ENCODE data around the gene NUP88.
"Not testable (repeated sequence)": the region's sequence is repeated elsewhere in the genome, so short reads cannot be mapped to it uniquely, and the experiment has no call there.

Gene NUP88
- 11.4 to 47.8 (median 37.0) reads per million in 18 experiments for total RNA-seq

DNA sequence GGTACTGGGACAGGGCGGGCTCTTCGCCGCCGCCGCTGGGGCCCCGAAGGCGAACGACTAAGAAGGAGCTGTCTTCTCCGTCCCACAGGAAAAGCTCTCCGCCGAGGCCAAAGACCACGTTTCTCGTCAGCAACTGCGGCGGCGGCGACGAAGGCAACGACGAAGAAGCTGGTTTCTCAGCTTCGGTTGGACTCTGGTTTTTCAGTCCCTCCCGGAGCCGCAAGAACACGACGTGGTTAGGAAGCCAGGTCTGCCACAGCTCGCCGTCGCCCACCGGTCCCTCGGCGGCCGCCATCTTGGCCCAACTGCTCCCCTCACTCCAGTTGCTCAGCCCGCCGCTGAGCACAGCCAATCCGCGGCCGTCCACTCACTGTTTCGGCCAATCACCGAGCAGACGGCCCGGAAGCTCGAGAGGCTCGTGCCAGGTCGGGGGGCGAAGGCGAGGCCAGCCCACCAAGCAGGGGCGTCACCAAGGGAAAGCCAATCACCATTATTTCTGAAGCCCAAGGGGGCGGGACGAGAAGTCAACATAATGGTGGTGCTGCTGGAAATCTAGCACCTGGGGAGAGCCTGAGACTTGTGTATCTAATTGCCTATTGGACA, at the start of gene NUP88:
Gene NUP88, minus strand, starts transcription at position 307 of the 603 bp plus-strand sequence. Its CDS starts 12 bp downstream, at position 295.
- DNase-seq: peak; percentile 93 to 97

DNA sequence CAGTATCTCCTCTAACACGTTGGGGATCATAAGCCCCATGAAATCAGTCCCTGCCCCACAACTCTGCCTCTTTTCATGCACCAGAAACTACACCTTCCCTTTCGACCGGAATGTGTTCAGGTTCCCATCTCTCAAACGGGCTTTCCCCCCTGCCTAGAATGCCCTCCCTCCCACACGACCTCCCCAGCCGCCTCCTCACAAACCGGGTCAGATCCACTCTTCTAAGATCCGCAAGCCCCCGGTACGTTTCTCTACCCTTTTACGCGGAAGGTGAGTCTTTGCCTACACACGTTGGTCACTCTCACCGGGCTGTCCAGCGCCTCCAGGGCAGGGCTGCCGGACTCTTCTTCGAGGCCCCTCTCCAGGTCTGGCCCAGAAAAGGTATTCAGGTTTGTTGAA, 48.6 kb upstream of the NUP88 start:
- no peak for DNase-seq

DNA sequence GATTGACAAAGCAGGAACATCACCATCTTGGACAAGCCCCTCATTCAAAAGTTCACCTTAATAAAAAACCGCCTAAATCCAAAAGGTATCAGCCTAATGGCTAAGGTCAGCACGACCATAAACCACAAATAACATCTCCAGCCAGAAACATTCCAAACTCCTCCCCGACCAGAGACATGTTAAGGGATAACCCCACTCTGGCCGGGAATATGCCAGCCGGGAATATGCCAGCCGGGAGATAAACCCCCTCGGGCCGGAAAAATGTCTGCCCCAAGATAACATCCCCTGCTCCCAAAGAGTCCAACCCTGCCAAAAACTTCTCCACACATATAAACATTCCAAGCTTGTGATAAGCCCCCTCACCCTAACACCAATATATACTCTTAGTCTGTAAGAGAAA, 48.0 kb upstream of the NUP88 start:
- no peak for DNase-seq

DNA sequence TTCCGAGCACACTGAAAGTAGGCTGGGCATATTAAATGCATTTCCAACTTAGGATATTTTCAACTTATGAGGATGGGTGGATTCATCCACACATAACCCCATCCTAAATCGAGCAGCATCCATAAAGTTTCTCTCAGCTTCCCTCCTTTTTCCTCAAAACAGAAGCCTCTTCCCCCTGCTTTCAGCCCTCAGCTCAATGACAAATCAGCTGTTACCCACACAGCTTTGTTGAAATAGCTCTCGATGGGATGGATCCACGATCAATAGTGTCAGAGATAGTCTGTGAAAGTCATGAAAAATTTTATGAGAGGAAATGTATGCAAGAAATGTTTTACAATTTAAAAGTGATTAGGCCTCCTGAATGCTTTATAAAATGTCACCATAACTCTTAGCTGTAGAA, 46.8 kb upstream of the NUP88 start:
- no peak for DNase-seq

DNA sequence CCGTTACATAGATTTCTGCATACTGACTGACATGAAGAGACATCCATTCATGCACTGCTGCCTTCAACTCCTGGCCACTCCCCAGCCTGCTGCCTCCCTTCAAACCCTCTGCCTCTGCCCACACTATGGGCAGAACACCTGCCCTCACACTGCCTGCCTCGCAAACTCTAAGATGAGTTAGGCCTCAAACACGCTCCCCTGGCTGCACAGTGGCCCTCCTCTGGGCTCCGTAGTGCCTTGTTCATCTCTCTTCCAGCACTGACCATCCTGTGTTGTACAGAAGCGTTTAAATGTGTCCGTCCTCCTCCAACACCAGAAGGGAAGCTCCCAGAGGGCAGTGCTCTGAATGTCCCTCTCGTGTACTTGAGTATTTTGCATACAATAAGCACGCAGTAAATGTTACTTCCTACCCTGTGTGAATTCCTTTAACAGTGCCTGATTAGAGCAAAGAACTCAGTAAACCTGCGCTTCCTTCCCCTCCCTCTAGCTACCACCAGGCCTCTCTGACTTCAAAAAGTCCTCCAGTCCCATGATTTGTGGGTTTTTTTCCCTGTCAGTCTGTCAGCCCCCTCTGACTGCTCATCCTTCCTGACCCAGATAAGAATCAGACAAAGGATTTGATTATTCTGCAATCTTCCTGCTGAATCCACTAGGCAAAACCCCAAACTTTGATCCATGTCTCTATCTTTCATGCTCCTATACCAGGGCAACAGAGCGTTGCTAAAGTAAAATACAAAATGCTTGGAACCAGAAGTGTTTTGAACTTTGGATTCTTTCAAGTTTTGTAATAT, 45.5 kb upstream of the NUP88 start:
- DNase-seq: no peak

DNA sequence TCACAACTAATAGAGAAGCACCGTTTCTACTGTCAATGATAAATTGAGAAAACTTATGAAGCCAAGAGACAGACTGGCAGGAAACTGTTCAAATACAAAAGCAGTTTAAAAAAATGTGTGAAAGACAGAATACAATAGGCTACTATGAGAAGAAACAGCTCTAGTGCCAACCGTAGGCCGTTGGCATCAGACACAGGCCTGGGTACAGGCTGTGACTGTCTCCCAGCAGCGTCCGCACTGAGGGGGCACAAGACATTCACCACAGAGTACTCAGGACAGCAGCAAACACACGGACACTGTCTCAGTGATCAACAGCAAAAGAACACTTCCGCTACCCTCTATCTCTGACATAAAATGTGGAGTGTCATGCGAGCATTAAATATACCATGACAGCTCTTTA, 27.3 kb upstream of the NUP88 start:
- DNase-seq: no peak

DNA sequence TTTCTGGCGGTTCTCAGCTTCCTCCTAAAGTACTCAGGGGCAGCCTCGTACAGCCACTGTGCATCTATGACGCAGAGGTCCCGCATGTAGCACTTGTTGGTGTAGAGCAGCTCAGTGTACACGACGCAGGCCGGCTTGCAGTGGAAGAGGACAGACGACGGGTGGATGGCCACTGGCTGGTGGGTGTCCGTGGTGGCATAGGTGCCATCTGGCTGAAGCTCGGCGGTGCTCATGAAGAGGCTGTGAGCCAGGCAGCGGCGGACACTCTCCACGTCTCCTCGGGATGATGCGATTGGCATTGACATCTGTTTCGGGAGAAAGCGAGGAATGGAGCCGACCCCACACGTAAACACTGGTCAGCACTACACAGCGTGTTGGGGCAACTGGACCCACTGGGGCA, 24.7 kb upstream of the NUP88 start:
- no peak for DNase-seq

DNA sequence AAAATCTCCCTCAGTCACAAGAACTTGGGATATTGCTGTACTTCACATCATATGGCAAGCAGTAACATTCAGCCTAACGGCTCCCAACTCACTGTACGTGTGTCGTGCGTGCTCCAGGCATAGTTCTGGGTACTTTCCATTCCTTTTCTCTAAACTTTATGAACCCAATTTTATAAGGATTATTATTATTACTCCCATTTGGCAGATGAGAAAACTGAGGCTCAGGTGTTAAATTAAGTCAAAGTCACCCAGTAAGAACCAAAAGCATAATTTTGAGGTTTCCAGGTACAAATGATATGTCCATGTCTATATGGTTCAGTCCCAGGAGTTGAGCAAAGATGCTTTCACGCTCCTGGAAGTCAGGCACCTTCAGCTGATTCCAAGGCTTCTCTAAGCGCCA, 24.3 kb upstream of the NUP88 start:
- no peak for DNase-seq

DNA sequence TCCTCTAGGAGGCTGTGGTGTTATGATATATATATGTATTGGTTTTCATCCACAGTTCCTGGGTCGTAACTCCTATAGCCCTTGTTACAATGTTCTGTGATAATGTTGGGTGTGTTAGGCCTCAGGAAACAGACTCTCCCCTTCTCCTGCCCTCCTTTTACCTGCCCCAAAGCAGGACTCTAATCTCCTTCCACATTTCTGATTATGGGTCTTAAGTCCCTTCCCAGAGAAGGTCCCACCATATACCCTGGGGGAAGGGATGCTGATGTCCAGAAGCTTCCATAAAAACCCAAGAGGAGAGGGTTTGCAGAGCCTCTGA, 19.9 kb upstream of the NUP88 start:
- DNase-seq: no peak

DNA sequence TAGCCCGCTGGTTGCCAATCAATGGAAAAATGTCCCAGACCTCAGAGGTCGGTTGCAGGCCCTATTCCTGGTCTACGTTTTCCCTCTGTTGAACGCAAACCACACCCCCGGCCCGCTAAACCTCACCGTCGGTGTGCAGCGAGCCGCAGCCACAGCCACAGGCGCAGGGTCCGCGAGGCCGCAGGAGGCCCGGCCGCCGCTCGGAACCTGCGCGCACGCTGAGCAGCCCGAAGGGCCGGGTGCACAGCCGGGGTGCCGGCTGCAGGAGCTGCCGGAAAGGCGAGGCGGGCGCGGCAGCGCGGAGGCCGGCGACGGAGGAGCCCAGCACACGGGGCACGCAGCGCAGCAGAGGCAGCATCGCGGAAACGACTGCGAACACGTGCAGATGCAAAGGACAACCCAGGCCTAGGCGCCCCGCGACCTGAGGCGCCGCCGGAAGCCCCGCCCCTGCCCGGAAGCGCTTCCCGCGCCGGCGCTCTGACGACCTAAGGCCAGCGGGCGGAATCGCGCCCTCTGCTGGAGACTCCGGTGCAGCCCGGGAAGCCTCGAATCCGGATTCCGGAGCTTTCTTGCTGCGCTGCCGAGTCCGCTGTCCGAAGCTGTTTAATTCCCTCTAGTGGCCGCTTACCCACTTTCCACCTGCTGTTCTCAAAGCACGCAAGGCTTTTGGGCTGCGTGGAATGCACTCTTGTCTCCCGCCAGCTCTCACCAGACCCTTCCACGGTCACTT, 19.4 kb upstream of the NUP88 start, which contains the start of gene C1QBP:
Gene C1QBP, minus strand, starts transcription at position 440 of the 730 bp plus-strand sequence. Its CDS starts 82 bp downstream, at position 358.
- peak; percentile 98 to 99 for DNase-seq

DNA sequence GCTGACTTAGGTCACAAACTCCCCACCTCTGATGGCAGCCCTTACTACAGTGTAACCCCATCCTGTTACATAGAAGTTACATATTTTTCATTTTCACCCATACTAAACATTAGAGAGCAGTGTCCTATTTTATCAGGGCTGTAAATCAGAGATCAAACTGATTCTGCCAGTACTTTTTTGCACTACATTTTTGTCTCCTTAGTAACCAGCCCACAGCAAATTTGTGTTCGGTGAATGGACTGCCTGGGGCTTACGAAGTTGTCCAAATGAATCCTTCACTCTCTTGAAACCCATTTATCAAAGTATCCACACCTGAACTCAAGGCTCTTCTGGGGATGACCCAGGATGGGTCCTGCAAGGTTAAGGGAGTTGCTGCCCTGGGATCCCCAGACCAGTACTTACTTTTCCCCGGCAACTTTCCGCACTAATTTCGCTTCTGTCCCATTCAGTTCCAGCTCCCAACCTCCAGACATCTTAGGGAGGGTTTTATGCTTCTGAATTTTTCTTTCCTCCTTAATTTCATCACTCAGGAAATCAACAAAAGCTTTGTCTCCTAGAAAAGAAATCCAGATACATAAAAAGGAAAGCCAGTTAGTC, 18.4 kb upstream of the NUP88 start:
- DNase-seq: no peak

DNA sequence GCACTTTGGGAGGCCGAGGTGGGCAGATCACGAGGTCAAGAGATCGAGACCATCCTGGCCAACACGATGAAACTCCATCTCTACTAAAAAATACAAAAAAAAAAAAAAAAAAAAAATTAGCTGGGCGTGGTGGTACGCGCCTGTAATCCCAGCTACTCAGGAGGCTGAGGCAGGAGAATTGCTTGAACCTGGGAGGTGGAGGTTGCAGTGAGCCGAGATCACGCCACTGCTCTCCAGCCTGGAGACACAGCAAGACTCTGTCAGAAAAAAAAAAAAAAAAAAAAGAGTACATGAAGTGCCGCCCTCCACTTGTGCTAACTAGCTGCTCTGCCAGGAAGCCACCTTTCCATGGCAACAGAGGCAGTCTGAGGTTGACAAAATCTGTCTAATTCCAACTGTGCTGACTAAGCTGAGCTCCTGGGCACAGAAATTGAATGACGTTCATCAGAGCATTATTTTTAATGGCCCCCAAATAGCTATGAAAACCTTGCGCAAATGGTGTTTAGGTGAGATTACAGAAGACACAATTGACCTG, 16.4 kb upstream of the NUP88 start:
- not testable (repeated sequence) for DNase-seq

DNA sequence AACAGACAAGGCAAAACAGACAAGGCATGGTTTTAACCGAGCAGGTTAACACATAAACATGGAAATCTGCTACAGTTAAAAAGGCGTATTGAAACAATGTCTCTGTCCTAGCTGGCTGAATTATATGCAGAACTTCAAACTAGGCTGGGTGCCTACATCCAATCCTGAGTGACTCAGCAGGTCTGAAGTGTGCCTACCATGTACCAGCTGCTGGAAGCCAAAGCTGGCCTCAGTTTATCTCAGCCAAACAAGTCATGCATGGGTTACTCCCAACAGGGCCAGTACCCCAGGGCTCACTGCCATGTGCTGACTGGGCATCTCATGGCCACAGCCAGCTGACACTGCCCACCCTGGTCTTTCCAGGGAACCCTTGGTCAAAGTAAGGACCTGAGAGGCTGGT, 15.5 kb upstream of the NUP88 start:
- no peak for DNase-seq

DNA sequence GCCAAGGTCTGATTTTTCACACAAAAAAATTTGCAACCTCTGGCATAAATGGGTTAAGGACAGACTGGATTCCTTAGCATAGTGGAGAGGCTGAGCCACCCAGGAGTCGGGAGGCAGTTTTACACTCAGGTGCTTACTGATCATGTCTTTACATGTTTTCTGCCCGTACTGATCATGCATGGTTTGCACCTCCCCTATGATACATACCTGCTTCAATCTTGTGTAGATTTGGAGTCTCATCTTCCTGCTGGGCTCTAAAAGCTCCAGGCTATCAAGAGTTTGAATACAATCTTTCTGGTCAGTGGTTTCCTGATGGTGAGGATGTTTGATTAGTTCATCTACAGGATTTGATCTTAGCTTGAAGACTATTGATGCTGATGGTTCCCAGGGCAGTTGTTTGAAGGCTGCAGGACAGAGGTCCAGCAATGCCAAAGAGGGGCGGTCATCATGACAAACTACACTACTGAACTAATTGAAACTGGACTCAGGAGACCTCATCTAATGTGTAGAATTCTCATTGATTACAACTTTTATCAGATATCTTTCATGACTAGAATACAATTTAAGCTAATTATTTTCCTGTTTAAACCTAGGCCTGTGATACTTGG, 12.6 kb upstream of the NUP88 start:
- no peak for DNase-seq

DNA sequence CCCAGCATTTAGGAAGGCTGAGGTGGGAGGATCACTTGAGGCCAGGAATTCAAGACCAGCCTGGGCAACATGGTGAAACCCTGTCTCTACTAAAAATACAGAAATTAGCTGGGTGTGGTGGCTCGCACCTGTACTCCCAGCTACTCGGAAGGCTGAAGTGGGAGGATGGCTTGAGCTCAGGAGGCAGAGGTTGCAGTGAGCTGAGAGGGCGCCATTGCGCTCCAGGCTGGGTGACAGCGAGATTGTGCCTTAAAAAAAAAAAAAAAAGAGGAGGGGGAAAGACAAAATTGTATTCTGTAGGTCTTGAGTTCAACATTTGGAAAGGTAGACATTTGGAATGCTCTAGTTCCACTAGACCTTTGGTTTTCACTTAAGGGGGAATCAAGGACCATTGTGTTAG, 11.8 kb upstream of the NUP88 start:
- DNase-seq: not testable (repeated sequence)

DNA sequence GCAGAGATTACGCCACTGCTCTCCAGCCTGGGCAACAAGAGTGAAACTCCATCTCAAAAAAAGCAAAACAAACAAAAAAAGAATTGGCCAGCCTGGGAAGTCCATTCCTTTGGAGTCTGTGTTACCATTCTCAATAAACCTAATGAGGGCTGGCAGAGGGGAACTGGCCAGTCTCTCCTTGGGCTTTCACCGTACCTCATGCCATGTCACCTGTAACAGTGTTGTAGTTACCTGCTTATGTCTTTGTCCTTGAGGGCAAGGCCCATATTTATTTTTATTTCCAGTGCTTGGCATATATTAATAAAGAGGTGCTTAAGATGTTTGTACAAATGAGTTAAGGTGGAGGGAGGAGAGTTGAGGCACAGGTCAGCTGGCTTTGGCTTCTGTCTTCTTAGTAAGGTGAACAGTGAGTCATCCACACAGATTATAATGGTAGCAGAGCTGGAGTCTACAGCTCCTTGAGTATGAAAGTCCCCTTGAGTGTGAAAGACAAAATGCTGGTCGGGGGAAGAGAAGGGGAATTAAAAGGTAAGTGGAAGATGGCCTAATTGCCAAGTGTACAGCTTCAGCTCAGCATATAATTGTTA, 11.0 kb upstream of the NUP88 start:
- no peak for DNase-seq

DNA sequence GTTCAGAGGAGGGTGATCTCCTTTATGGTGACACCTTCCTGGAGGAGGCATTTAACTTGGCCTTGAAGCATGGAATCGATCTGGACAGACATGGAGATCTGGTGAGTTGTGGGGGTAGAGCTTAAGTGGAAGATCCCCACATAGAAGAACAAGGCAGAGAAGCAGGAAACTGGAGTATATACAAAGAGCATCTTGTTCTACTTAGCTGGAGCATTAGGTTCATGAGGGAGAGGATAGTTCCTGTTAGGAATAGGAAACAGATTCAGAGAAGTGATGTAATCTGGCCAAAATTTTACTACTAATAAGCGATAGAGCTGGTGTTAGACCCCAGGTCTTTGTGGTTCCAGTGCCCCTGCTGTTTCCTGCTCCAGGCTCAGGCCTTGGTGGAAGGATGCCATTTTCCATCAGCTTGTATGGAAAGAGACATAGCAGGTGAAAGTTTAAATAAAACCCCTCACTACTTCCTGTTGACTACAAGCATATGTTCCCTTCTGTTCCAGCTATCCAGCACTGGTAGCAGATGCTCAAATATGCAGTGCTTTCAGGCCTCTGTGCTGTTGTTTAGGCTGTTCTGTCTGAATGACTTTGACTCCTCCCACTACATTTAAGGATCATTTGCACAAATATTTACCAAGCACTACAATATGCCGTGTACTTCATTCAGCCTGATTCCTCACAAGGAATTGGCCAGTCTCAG, 9.9 kb upstream of the NUP88 start:
- DNase-seq: no peak

DNA sequence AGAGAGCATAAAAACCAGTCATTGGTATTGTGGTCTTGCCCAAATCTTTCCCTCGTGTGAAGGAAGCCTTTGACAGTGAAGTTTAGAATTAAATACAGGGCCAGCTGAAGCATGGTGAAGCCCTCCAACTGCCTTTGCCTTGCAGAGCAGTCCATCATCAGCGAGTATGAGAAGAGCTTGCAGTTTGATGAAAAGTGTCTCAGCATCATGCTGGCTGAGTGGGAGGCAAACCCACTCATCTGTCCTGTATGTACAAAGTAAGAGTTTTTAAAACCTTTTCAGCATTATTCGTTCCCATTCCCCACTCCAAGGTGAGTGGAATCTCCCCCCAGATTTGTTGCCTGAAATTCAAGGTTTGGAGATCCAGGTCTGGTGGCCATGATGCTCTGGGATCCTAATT, 6.4 kb upstream of the NUP88 start:
- no peak for DNase-seq

DNA sequence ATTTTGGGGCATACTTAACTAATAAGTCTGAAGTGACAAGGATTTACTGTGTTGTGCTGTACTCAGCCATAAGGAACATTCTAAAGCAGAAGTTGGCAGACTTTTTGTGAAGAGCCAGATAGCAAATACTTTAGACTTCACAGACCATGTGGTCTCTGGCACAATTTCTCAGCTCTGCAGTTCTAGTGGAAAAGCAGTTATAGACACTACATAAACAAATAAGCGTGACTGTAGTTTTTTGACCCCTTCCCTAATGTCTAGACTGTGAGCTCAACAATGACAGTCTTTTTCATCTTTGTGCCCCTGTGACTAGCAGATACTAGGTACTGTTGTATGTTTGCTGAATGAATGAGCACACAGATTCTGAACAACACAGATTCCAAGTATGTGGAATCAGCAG, 5.4 kb upstream of the NUP88 start:
- DNase-seq: no peak

DNA sequence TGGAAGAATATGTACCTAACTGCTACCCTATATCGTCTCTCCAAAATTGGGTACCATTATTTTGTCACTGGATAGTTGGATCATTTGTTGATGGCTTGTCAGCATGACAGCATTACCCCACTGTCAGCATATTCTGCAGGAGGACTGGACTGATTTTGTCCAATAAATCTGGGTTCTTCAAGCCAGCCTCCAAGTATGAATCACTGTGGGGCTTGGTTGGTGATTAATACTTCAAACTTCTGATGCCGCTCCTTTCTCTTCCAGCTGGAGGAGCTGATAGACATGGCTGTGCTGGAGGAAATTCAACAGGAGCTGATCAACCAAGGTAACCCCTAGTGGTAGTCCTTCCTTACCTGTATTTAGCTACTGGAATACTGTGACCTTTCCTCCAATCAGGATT, 3.0 kb upstream of the NUP88 start:
- no peak for DNase-seq

DNA sequence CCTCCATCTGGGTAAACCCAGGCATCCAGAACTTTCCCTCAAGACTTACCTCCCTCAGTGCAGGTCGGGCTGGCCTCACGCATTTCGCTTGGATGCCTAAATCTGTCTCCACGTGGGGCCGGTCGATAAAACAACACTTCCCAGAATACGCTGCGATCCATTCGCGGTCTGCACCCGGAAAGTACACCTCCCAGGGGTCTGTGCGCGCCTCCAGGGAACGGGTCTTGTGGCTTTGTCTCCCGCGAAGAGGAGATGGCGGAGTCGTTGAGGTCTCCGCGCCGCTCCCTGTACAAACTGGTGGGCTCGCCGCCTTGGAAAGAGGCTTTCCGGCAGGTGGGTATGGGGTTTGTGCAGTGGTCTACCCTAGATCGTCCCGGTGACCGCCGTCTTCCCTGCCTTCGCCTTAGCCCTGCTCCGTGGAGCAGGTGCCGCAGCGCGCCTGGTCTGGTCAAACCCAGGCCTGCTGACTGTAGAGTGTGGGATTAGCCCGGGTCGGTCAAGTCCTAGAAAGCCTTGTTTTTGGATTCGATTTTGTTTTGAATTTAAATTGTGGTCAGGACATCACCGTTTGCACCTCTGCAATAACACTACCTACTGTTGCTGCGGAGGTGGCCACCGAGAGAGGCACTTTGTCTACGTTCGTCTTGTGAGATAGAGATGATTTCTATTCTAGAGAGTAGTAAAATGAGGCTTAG, 644 bp upstream of the NUP88 start, which contains the start of gene RPAIN:
Gene RPAIN, plus strand, starts transcription at position 224 of the 695 bp plus-strand sequence. Its CDS starts 29 bp downstream, at position 253.
- DNase-seq: peak; percentile 80 to 89

Measured in inflammatory macrophage (primary cell).